A673 (cell line): Measurements from ENCODE around the gene AJUBA.

Experiments used
- CTCF ChIP-seq: fragments of 300-800, 200-600 bp; sonication (generic); conservative IDR thresholded peaks from 2 replicates; pipeline ENCODE4 v1.5.1; 2017; ENCODE audit warnings: low read depth, mild to moderate bottlenecking, antibody characterized with exemption, low read length, moderate library complexity, mixed read lengths
- EZH2 ChIP-seq: fragments of 200-600 bp; sonication (generic); IDR thresholded peaks from 2 replicates; pipeline ENCODE4 v1.6.1; 2017; ENCODE audit warnings: borderline replicate concordance, low read depth, mild to moderate bottlenecking, mixed read lengths, antibody characterized with exemption, low read length; ENCODE audit not compliant: poor library complexity, severe bottlenecking

- no peak for TF ChIP-seq CTCF
- TF ChIP-seq EZH2: no peak
Observed at GRCh38 chr14:22980672-22981089, 1.7 kb downstream of the AJUBA start.
